ENCODE results near the gene AQP2.

The AQP2 gene

DNA sequence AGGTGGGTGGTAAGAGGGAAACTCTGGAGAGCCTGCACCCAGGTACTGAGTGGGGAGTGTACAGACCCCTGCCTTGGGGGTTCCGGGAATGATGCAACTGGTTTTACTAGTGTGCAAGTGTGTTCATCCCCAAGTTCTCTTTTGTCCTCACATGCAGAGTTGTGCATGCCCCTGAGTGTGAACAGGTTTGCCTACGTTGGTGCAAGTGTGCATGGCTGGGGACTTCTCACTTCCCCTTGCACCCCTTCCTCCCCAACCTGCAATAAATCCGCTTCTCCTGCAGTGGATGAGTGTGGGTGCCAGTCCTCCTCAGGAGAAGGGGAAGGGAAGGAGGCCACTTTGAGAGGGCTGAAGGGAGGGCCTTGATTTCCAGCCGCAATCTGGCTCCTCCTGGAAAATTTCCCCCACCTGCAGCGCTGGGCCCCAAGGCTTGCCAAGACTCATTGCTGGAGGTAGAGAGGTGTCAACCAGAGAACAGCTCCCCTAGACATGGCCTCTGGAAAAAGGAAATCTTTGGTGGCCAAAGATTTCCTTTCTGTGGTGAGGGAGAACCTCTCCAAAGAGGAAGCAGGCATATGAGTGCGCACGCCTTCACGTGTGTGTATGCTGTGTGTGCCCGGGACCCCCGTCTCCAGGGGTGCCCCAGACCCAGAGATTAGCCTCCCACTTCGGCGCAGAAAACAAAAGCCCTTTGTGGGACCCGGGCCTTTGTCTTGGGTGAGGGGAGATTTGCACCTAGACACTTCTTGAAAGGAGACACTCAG, 5.5 kb downstream of the AQP2 start:
- TF ChIP-seq, protein P1, sequence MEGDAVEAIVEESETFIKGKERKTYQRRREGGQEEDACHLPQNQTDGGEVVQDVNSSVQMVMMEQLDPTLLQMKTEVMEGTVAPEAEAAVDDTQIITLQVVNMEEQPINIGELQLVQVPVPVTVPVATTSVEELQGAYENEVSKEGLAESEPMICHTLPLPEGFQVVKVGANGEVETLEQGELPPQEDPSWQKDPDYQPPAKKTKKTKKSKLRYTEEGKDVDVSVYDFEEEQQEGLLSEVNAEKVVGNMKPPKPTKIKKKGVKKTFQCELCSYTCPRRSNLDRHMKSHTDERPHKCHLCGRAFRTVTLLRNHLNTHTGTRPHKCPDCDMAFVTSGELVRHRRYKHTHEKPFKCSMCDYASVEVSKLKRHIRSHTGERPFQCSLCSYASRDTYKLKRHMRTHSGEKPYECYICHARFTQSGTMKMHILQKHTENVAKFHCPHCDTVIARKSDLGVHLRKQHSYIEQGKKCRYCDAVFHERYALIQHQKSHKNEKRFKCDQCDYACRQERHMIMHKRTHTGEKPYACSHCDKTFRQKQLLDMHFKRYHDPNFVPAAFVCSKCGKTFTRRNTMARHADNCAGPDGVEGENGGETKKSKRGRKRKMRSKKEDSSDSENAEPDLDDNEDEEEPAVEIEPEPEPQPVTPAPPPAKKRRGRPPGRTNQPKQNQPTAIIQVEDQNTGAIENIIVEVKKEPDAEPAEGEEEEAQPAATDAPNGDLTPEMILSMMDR (conservative IDR thresholded peaks at IDR 0.05; ENCODE audit: low read length), result no peak
- no peak for TF ChIP-seq EZH2phosphoT487 (IDR thresholded peaks at IDR 0.05; ENCODE audit: borderline replicate concordance)

DNA sequence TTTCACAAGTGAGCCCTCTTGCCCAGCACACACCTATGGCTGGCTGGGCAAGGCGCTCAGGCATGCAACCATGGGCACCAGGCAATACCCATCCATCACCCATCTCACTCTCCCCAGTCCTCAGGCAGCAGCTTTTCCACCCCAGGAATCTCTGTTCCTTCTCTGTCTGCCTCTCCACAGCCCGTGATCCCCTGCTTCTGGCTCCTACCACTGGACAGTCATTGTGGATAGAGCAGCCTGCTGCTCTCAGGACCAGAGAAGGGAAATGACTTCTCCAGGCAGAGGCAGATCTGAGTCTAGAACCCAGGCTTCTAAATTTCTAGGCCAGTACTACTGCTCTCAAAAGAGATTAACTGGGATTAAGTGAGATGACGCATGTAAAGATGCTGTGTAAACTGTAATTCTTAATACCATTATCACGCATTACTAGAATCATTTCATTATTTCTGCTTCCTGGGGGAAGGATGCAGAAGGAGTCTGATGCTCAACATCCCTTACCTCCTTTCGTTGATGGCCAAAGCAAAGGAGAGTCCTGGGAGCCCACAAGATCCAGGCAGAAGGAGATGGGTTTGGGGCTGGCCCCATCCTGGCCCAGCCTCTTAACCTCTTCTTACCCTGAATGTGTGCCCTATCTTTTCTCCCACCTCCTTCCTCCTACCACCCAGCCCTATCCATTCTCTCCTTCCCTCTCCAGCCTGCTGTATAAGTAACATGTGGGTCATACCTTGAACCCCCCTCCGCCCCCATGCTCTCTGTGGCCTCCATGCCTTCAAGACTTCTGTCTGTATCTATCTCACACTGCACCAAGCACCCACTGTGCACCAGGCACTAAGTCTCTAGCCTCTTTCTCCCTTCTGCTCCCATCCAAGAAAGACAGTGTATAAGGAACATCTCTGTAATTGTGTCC, 6.4 kb downstream of the AQP2 start:
- Histone ChIP-seq H2AFZ (ENCODE audit: low read length) (no peak overlapping the region), H3K9me3 (ENCODE audit: insufficient read depth, low read depth, low read length) (no peaks in the 10 kb centered on the region), H3K27me3 (ENCODE audit: insufficient read depth, low read length, poor library complexity, severe bottlenecking) (no peaks in the 10 kb centered on the region), H3K4me1 (ENCODE audit: insufficient read depth, low read length, poor library complexity, severe bottlenecking) (peaks cover 80% of the 10 kb centered on the region), H3K36me3 (ENCODE audit: insufficient read depth, low read length) (no peaks in the 10 kb centered on the region), H3K79me2 (ENCODE audit: insufficient read depth, low read length) (0 out of 2 replicates have a peak, but pooled peaks cover 1% of the 10 kb centered on the region), H3K4me2 (ENCODE audit: low read depth, low read length, poor library complexity, severe bottlenecking) (peak overlapping the region; percentile 54), H3F3A (ENCODE audit: low read depth) (0 out of 2 replicates have a peak, but pooled peaks cover 3% of the 10 kb centered on the region), H3K4me3 (ENCODE audit: low read length, poor library complexity, severe bottlenecking) (no peak overlapping the region), H4K20me1 (ENCODE audit: insufficient read depth, low read length, poor library complexity, severe bottlenecking) (no peaks in the 10 kb centered on the region), H3K9ac (ENCODE audit: low read depth, low read length, poor library complexity, severe bottlenecking) (peak overlapping the region; percentile 26), H3K9me2 (replicated peaks; ENCODE audit: low read depth, low read length) (no peaks in the 10 kb centered on the region)
- no peak for TF ChIP-seq EZH2phosphoT487 (IDR thresholded peaks at IDR 0.05; ENCODE audit: borderline replicate concordance)
- TF ChIP-seq, protein P1 (conservative IDR thresholded peaks at IDR 0.05; ENCODE audit: low read length), result no peak

More for the DNA sequence above, 5.5 kb downstream of the AQP2 start:
- H3K4me1 ChIP-seq (ENCODE audit: insufficient read depth, low read length, poor library complexity, severe bottlenecking), result peaks cover 88% of the 10 kb centered on the region
- 0 out of 2 replicates have a peak, but pooled peaks cover 3% of the 10 kb centered on the region for H3F3A ChIP-seq (ENCODE audit: low read depth)
- H3K9me2 ChIP-seq (replicated peaks; ENCODE audit: low read depth, low read length), result no peaks in the 10 kb centered on the region
- no peaks in the 10 kb centered on the region for H4K20me1 ChIP-seq (ENCODE audit: insufficient read depth, low read length, poor library complexity, severe bottlenecking)
- H3K9me3 ChIP-seq (ENCODE audit: insufficient read depth, low read depth, low read length), result no peaks in the 10 kb centered on the region
- no peak overlapping the region for H3K4me3 ChIP-seq (ENCODE audit: low read length, poor library complexity, severe bottlenecking)
- no peaks in the 10 kb centered on the region for H3K79me2 ChIP-seq (ENCODE audit: insufficient read depth, low read length)
- H3K36me3 ChIP-seq (ENCODE audit: insufficient read depth, low read length), result no peaks in the 10 kb centered on the region
- peak overlapping the region; percentile 26 for H3K9ac ChIP-seq (ENCODE audit: low read depth, low read length, poor library complexity, severe bottlenecking)
- no peak overlapping the region for H2AFZ ChIP-seq (ENCODE audit: low read length)
- H3K4me2 ChIP-seq (ENCODE audit: low read depth, low read length, poor library complexity, severe bottlenecking), result peak overlapping the region; percentile 54
- H3K27me3 ChIP-seq (ENCODE audit: insufficient read depth, low read length, poor library complexity, severe bottlenecking), result no peaks in the 10 kb centered on the region

DNA sequence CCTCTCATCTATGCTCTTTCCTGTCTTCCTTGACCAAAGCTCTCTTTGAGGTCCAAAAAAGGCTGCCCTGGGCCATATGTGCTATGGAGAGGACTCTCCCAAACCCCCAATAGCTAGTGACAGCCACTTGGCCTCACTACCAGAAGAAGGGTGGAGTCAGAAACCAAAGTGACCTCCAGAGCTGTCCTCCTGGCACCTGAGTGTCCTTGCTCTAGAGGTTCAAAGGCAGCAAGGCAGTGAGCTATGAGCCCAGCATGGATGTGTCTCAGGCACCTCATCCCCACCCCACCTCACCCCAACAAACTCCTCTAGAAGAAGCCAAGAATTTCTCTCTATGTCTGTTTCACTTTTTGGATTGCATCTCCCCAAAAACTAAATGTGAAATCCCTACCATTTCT, 7.0 kb downstream of the AQP2 start:
- no peaks in the 10 kb centered on the region for H3K9me3 ChIP-seq (ENCODE audit: insufficient read depth, low read depth, low read length)
- TF ChIP-seq, protein P1 (conservative IDR thresholded peaks at IDR 0.05; ENCODE audit: low read length), result no peak
- TF ChIP-seq EZH2phosphoT487 (IDR thresholded peaks at IDR 0.05; ENCODE audit: borderline replicate concordance), result no peak
- no peak overlapping the region for H2AFZ ChIP-seq (ENCODE audit: low read length)
- 0 out of 2 replicates have a peak, but pooled peaks cover 3% of the 10 kb centered on the region for H3F3A ChIP-seq (ENCODE audit: low read depth)
- no peaks in the 10 kb centered on the region for H4K20me1 ChIP-seq (ENCODE audit: insufficient read depth, low read length, poor library complexity, severe bottlenecking)
- H3K27me3 ChIP-seq (ENCODE audit: insufficient read depth, low read length, poor library complexity, severe bottlenecking), result no peaks in the 10 kb centered on the region
- H3K9me2 ChIP-seq (replicated peaks; ENCODE audit: low read depth, low read length), result no peaks in the 10 kb centered on the region
- no peak overlapping the region for H3K4me3 ChIP-seq (ENCODE audit: low read length, poor library complexity, severe bottlenecking)
- H3K79me2 ChIP-seq (ENCODE audit: insufficient read depth, low read length), result 0 out of 2 replicates have a peak, but pooled peaks cover 4% of the 10 kb centered on the region
- no peak overlapping the region for H3K4me2 ChIP-seq (ENCODE audit: low read depth, low read length, poor library complexity, severe bottlenecking)
- H3K36me3 ChIP-seq (ENCODE audit: insufficient read depth, low read length), result no peaks in the 10 kb centered on the region
- no peak overlapping the region for H3K9ac ChIP-seq (ENCODE audit: low read depth, low read length, poor library complexity, severe bottlenecking)
- peaks cover 76% of the 10 kb centered on the region for H3K4me1 ChIP-seq (ENCODE audit: insufficient read depth, low read length, poor library complexity, severe bottlenecking)
